Mesendoderm (in vitro differentiated cells): ENCODE measurements around the gene HOXA6.
A peak's percentile ranks its signal among the peaks of the same experiment; 100 is the strongest.

ENCODE experiments used
- DNase-seq: peaks from one replicate; pipeline ENCODE4 v3.0.0; 2013
- H2AK5ac ChIP-seq: 2 replicates; pipeline ENCODE4 v1.6.1; 2013; ENCODE audit warnings: low read length, inconsistent platforms
- H2BK120ac ChIP-seq: 2 replicates; pipeline ENCODE4 v1.6.1; 2013; ENCODE audit warnings: low read depth, mild to moderate bottlenecking, low read length, moderate library complexity, mixed read lengths
- H2BK15ac ChIP-seq: replicated peaks from 2 replicates; pipeline ENCODE4 v1.6.1; 2013; ENCODE audit warnings: low read depth, mild to moderate bottlenecking, moderate library complexity
- H2BK5ac ChIP-seq: 2 replicates; pipeline ENCODE4 v1.6.1; 2013; ENCODE audit warnings: low read length, inconsistent platforms
- H3K18ac ChIP-seq: 2 replicates; pipeline ENCODE4 v1.6.1; 2013; ENCODE audit warnings: mild to moderate bottlenecking, low read length, mixed read lengths
- H3K23ac ChIP-seq: one replicate; pipeline ENCODE4 v1.6.1; 2013; ENCODE audit warnings: low read length
- H3K27ac ChIP-seq: 2 replicates; pipeline ENCODE4 v1.5.1; 2013; ENCODE audit warnings: low read depth, mild to moderate bottlenecking, inconsistent platforms, low read length, moderate library complexity
- H3K27me3 ChIP-seq: 2 replicates; pipeline ENCODE4 v1.6.1; 2013; ENCODE audit warnings: low read length, control low read depth, mild to moderate bottlenecking, inconsistent platforms; ENCODE audit not compliant: insufficient read depth, poor library complexity
- H3K36me3 ChIP-seq: 2 replicates; pipeline ENCODE4 v1.6.1; 2013; ENCODE audit warnings: low read length, inconsistent platforms; ENCODE audit not compliant: control insufficient read depth, insufficient read depth
- H3K4ac ChIP-seq: one replicate; pipeline ENCODE4 v1.6.1; 2013; ENCODE audit warnings: low read depth, mild to moderate bottlenecking, low read length, moderate library complexity
- H3K4me1 ChIP-seq: 2 replicates; pipeline ENCODE4 v1.6.1; 2013; ENCODE audit warnings: low read depth, low read length, inconsistent platforms; ENCODE audit not compliant: control insufficient read depth
- H3K4me2 ChIP-seq: 2 replicates; pipeline ENCODE4 v1.6.1; 2013; ENCODE audit warnings: low read length
- H3K4me3 ChIP-seq: 2 replicates; pipeline ENCODE4 v1.5.1; 2013; ENCODE audit warnings: mild to moderate bottlenecking, low read length
- H3K56ac ChIP-seq: one replicate; pipeline ENCODE4 v1.6.1; 2013; ENCODE audit warnings: low read length
- H3K79me1 ChIP-seq: 2 replicates; pipeline ENCODE4 v1.6.1; 2013; ENCODE audit warnings: low read length, inconsistent platforms
- H3K79me2 ChIP-seq: 2 replicates; pipeline ENCODE4 v1.6.1; 2013; ENCODE audit warnings: mild to moderate bottlenecking, low read length; ENCODE audit not compliant: control insufficient read depth, insufficient read depth
- H3K9ac ChIP-seq: 2 replicates; pipeline ENCODE4 v1.6.1; 2013; ENCODE audit warnings: low read length, inconsistent platforms
- H4K5ac ChIP-seq: one replicate; pipeline ENCODE4 v1.6.1; 2013; ENCODE audit warnings: low read length
- H4K8ac ChIP-seq: one replicate; pipeline ENCODE4 v1.6.1; 2013; ENCODE audit warnings: low read depth, mild to moderate bottlenecking, control low read depth, low read length, moderate library complexity
- WGBS: extraction: QIAGEN DNeasy Blood & Tissue Kit; methylation state at CpG from one replicate; pipeline ENCODE4 v1.1.7; 2013; ENCODE audit warnings: low lambda C conversion rate, missing lambda C conversion rate; ENCODE audit not compliant: insufficient coverage; ENCODE audit errors: extremely low coverage; 5-methylcytosine and 5-hydroxymethylcytosine counted together

HOXA6 gene

DNA sequence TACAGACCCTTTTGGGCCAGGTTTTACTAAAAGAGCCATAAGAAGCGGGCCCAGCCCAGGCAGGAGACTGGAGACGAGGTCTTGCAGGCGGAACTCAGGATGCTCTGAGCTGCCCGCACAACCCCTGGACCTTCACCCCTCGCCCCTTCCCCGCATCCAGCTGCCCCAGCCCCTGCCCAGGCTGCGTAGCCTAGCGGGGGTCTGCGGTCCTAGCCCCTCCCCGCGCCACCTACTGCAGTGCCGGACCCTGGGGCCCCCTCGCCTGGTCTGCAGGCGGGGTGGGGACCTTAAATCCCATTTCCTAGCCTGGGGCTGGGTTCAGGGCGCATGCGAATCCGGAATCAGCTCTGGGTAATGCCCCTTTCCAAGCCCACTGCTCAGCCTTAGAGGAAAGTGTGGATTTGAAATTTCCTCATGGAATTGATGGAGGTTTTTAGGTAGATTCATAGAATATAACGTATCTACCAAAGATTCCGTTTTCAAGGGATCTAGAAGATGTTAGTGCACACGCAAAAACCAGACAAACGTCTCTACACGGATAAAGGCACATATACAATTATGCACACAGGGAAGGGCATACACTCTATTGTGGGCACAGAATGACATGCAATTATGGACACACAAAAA lies 5.4 kb upstream of the HOXA6 start:
- Histone ChIP-seq H3K4me2 (no peak overlapping the region), H2BK120ac (no peak overlapping the region), H2AK5ac (no peak overlapping the region), H3K27ac (no peak overlapping the region), H3K4me1 (no peaks in the 10 kb centered on the region), H2BK15ac (no peak overlapping the region), H2BK5ac (no peak overlapping the region), H3K79me1 (no peaks in the 10 kb centered on the region), H3K36me3 (no peaks in the 10 kb centered on the region), H3K56ac (no peak overlapping the region), H3K9ac (no peak overlapping the region), H3K79me2 (no peaks in the 10 kb centered on the region), H4K5ac (no peak overlapping the region), H3K4me3 (no peak overlapping the region), H3K23ac (no peak overlapping the region), H3K4ac (no peak overlapping the region), H3K27me3 (peaks cover 92% of the 10 kb centered on the region), H4K8ac (no peak overlapping the region), H3K18ac (no peak overlapping the region)
- DNase-seq = no peak
- no CpG with 5 or more reads among the region's 22 CpGs for WGBS

DNA sequence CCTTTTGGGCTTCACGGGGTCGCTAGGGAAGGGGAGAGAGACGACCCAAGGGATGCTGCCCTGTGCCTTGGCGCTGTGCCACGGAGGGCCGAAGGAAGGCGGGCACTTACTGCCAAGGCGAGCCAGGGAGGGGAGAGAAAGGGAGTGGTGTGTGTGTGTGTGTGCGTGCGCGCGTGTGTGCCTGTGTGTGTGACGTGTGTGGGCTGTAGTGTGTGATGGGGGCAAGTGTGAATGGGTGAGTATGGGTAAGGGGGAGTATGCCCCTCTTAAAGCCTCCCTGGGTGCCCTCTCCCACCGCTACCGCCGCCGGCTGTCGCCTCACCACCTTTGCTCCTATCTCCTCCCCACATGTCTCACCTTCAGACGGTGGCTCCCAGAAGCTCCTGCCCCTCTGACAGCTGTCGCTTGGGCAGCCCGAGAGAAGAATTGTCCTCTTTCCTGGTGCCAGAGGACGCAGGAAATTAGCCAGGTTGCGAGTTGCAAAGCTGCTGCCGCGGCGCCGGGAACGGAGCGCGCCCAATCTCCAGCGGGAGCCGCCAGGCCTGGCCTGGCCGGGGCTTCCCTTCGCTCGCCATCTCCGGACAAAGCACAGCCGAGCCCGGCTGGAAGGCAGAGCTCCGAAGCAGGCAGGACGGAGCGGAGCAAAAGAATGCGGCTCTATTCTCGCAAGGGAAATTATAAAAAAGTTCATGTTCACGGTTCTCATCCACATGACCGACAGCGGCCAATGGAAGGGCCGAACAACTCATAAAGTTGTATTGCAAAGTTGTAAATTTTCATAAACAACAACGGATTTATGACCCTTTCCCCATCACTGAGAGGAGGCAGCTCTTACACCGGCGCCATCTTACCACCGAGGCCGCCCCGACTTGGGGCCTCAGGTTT lies 4.6 kb upstream of the HOXA6 start, which contains the start of gene HOXA3:
Gene HOXA3, minus strand, starts transcription at position 653 of the 885 bp plus-strand sequence. CDS start 41,943 bp downstream, outside the sequence.
- H4K5ac ChIP-seq = no peak within 1 kb of the TSS
- H2BK120ac ChIP-seq = no peak within 1 kb of the TSS
- no peak within 1 kb of the TSS for H3K4me2 ChIP-seq
- DNase-seq = no peak
- peaks cover 89% of the 10 kb centered on the region for H3K27me3 ChIP-seq
- no CpG with 5 or more reads among the region's 53 CpGs for WGBS
- no peak within 1 kb of the TSS for H3K27ac ChIP-seq
- no peak within 1 kb of the TSS for H3K56ac ChIP-seq
- no peak within 1 kb of the TSS for H2AK5ac ChIP-seq
- no peak within 1 kb of the TSS for H3K18ac ChIP-seq
- no peak within 1 kb of the TSS for H3K4me3 ChIP-seq
- H2BK15ac ChIP-seq = no peak within 1 kb of the TSS
- no peak within 1 kb of the TSS for H3K4ac ChIP-seq
- H4K8ac ChIP-seq = no peak within 1 kb of the TSS
- no peaks in the 10 kb centered on the region for H3K4me1 ChIP-seq
- H2BK5ac ChIP-seq = no peak within 1 kb of the TSS
- no peak within 1 kb of the TSS for H3K23ac ChIP-seq
- no peaks in the 10 kb centered on the region for H3K79me1 ChIP-seq
- H3K36me3 ChIP-seq = no peaks in the 10 kb centered on the region
- no peak within 1 kb of the TSS for H3K9ac ChIP-seq
- H3K79me2 ChIP-seq = no peaks in the 10 kb centered on the region

DNA sequence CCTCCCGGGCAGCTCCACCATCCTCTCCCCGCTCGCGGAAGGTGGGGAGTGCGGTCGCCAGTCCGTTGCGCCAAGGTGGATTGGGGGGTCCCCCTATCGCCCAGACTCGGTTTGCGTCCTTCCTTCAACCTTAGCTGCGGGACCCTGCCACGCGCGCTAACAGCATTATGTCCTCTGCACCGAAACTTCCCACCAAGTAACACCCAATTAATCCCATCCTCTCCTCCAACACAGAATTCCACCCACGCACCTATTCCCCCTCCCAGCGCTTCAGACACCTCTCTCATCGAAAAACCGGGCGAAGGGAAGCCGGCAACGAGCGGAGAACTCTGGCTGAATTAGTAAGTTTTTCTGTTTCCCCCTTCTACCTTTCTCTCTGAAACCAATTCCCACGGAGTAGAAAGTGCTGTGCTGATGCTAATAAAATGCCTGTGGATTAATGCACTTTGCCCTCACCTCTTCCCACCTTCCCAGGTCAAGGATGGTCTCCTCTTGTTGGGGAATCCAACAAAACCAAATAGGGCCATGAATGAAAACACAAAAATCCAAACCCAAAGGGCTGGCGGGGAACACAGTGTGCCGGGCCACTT lies 3.9 kb upstream of the HOXA6 start:
- no CpG with 5 or more reads among the region's 27 CpGs for WGBS
- no peak overlapping the region for H2BK120ac ChIP-seq
- DNase-seq = no peak
- peaks cover 89% of the 10 kb centered on the region for H3K27me3 ChIP-seq
- H3K9ac ChIP-seq = no peak overlapping the region
- peak overlapping the region; percentile 33 for H3K23ac ChIP-seq
- H3K27ac ChIP-seq = no peak overlapping the region
- peak overlapping the region; percentile 36 for H3K4me2 ChIP-seq
- no peaks in the 10 kb centered on the region for H3K79me2 ChIP-seq
- H3K4me1 ChIP-seq = no peaks in the 10 kb centered on the region
- H3K79me1 ChIP-seq = no peaks in the 10 kb centered on the region
- H3K4me3 ChIP-seq = no peak overlapping the region
- H3K56ac ChIP-seq = no peak overlapping the region
- no peaks in the 10 kb centered on the region for H3K36me3 ChIP-seq
- no peak overlapping the region for H2BK5ac ChIP-seq
- H3K4ac ChIP-seq = no peak overlapping the region
- no peak overlapping the region for H2BK15ac ChIP-seq
- no peak overlapping the region for H4K8ac ChIP-seq
- H2AK5ac ChIP-seq = no peak overlapping the region
- H3K18ac ChIP-seq = no peak overlapping the region
- no peak overlapping the region for H4K5ac ChIP-seq

DNA sequence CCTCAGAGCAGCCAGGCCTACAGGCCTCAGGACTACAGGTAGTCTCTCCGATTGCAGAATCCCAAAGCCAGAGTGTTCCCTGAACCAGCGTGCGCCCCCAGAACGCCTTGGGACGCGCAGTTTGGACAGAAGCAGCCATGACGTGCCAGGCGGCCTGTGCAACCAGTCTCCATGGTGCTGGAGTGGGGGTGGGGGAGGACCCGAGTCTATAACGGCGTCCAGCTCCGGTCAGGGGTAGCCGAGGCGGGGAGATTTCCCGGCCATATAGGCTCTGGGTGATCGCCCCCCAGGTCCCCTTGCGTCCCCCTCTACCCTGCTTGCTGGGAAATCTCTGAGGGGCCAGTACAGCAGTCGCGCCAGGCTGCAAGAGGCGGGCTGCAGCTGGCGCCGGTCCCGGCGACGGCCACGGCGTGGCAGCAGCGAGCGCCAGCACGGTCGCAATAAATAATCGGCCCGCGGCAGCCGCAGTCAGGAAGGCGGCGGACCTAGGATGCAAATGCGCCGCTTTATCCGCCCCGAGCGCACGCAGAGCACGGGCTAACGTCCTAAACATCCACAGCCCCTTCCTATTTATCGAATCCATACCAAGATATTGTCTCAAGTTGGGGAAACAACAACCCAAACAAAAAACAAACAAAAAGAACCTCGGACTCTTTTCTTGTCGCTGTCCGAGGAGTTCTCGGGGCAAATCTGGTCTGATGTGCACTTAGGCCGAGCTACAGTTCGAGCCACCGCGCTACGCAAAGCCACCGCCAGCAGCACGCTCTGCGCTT lies 3.2 kb upstream of the HOXA6 start:
- Histone ChIP-seq H3K79me1 (no peaks in the 10 kb centered on the region), H3K27me3 (peaks cover 89% of the 10 kb centered on the region), H3K56ac (no peak overlapping the region), H2AK5ac (no peak overlapping the region), H3K9ac (no peak overlapping the region), H3K23ac (peak overlapping the region; percentile 33), H3K4me2 (peak overlapping the region; percentile 36), H2BK15ac (no peak overlapping the region), H3K18ac (no peak overlapping the region), H4K5ac (no peak overlapping the region), H3K79me2 (no peaks in the 10 kb centered on the region), H3K4me3 (no peak overlapping the region), H2BK5ac (no peak overlapping the region), H3K4ac (no peak overlapping the region), H3K27ac (no peak overlapping the region), H3K4me1 (no peaks in the 10 kb centered on the region), H4K8ac (no peak overlapping the region), H3K36me3 (no peaks in the 10 kb centered on the region), H2BK120ac (no peak overlapping the region)
- WGBS = no CpG with 5 or more reads among the region's 58 CpGs
- DNase-seq = peak; percentile 79

DNA sequence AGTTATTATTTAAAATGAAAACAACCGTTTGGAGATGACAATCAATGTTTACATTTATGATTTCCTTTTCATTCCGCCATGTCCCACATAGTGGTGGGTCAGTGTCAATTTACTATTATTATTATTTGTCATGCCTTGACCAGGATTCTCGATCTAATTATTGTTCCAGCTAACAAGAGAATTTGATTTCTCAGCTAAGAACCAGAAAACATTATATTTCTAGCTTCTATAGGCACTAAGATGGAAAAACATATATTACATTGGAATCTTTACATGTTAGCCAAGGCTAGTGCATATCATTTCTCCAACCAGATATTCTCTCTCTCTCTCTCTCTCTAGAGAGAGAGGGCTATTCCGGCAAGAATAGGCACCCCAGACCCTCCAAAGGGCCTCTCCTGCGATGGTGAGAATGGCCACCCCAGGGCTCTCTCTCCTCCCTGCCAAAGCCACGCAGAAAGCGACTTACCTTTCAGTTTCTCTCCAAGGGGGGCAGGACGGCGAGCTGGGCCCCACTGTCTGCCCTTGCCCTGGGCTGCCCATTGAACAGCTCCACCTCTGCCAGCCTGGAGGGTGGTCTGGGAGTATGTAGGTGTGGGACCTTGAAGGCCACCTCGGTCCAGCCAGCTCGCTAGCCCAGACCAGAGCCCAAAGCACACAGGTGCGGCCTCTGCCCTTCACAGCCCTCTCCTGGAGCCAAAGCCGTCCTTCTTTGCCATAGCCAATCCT lies 2.4 kb upstream of the HOXA6 start:
- H3K18ac ChIP-seq = no peak overlapping the region
- H4K8ac ChIP-seq = no peak overlapping the region
- no peak overlapping the region for H3K27ac ChIP-seq
- H3K4me1 ChIP-seq = no peaks in the 10 kb centered on the region
- no peak overlapping the region for H2BK5ac ChIP-seq
- H4K5ac ChIP-seq = no peak overlapping the region
- H2BK120ac ChIP-seq = no peak overlapping the region
- no peak overlapping the region for H2BK15ac ChIP-seq
- H3K4me2 ChIP-seq = no peak overlapping the region
- no peaks in the 10 kb centered on the region for H3K79me2 ChIP-seq
- H3K27me3 ChIP-seq = peaks cover 89% of the 10 kb centered on the region
- no peak overlapping the region for H3K9ac ChIP-seq
- no CpG with 5 or more reads among the region's 13 CpGs for WGBS
- no peak overlapping the region for H2AK5ac ChIP-seq
- no peak overlapping the region for H3K56ac ChIP-seq
- H3K36me3 ChIP-seq = no peaks in the 10 kb centered on the region
- H3K23ac ChIP-seq = no peak overlapping the region
- no peak overlapping the region for H3K4me3 ChIP-seq
- no peak for DNase-seq
- no peaks in the 10 kb centered on the region for H3K79me1 ChIP-seq
- H3K4ac ChIP-seq = no peak overlapping the region
